Measurements from ENCODE around the gene CNN2.

GRCh38 chr19:1013218-1013617 is 13.2 kb upstream of the CNN2 start:
- TF ChIP-seq POLR2AphosphoS5 (IDR thresholded peaks at IDR 0.05): no peak
- no peak for TF ChIP-seq CTCF (IDR thresholded peaks at IDR 0.05; ENCODE audit: poor library complexity, severe bottlenecking)
- no peak for TF ChIP-seq MXI1 (conservative IDR thresholded peaks at IDR 0.05; ENCODE audit: poor library complexity, severe bottlenecking)
- no peak for TF ChIP-seq EZH2 (IDR thresholded peaks at IDR 0.05; ENCODE audit: borderline replicate concordance, insufficient read depth, low read length, poor library complexity, severe bottlenecking)
- TF ChIP-seq EP300 (conservative IDR thresholded peaks at IDR 0.05; ENCODE audit: poor library complexity, severe bottlenecking): no peak
- TF ChIP-seq TAF1 (IDR thresholded peaks at IDR 0.05; ENCODE audit: low read depth): no peak

All from neural cell (in vitro differentiated cells).